AG20443 (cell line): ENCODE data around the gene HOXB8.

Source experiments
- DNase-seq: peaks from one replicate; pipeline ENCODE4 v3.0.0; 2012; ENCODE audit warnings: low spot score, mixed read lengths

HOXB8 gene

GRCh38 chr17:48583708-48584222 is 31.3 kb downstream of the HOXB8 start:
- no peak for DNase-seq

GRCh38 chr17:48582750-48583069 is 32.4 kb downstream of the HOXB8 start:
- DNase-seq: no peak

GRCh38 chr17:48579760-48580554 is 35.1 kb downstream of the HOXB8 start:
- no peak for DNase-seq

- no peak for DNase-seq
These were observed 35.7 kb downstream of the HOXB8 start for GRCh38 chr17:48579471-48579759.

GRCh38 chr17:48578616-48579470 is 36.2 kb downstream of the HOXB8 start:
- DNase-seq: no peak

- peak; percentile 79 for DNase-seq
These were observed 37.0 kb downstream of the HOXB8 start, which contains the start of gene HOXB4 for GRCh38 chr17:48577946-48578615. Gene HOXB4, minus strand, starts transcription at chr17:48578350. Its CDS starts 31 bp downstream, at chr17:48578319.

GRCh38 chr17:48577330-48577945 is 37.7 kb downstream of the HOXB8 start:
- DNase-seq: peak; percentile 40

GRCh38 chr17:48576479-48577309 is 38.4 kb downstream of the HOXB8 start:
- no peak for DNase-seq

GRCh38 chr17:48575673-48576478 is 39.2 kb downstream of the HOXB8 start:
- no peak for DNase-seq

- no peak for DNase-seq
These were observed 40.0 kb downstream of the HOXB8 start for GRCh38 chr17:48575066-48575582.

GRCh38 chr17:48574505-48575065 is 40.5 kb downstream of the HOXB8 start:
- DNase-seq: no peak

- DNase-seq: no peak
These were observed 43.2 kb downstream of the HOXB8 start for GRCh38 chr17:48571826-48572417.

- no peak for DNase-seq
These were observed 43.9 kb downstream of the HOXB8 start for GRCh38 chr17:48571024-48571818.

- peak; percentile 30 for DNase-seq
These were observed 44.6 kb downstream of the HOXB8 start for GRCh38 chr17:48570325-48571023.

- DNase-seq: no peak
These were observed 45.3 kb downstream of the HOXB8 start for GRCh38 chr17:48569674-48570324.

GRCh38 chr17:48569240-48569582 is 45.9 kb downstream of the HOXB8 start:
- DNase-seq: no peak

GRCh38 chr17:48568499-48569239 is 46.4 kb downstream of the HOXB8 start:
- DNase-seq: peak; percentile 26
